K562 (cell line): ENCODE measurements around the gene MATN1. TPM values are rescaled to one million over a fixed set of nuclear protein-coding genes. Genes with fewer than 3 reads are reported as not detected.

Source experiments
- ATAC-seq: fragments of 200-7000 bp; cut with Tn5 transposase; 3 replicates; pipeline ENCODE4 v1.9.1; 2020; ENCODE audit warnings: moderate library complexity
- BruUV-seq: library from RNA; stranded (reverse); fragments of 400-500 nt; replicated peaks from 2 replicates; lab custom pipeline; 2021; lab: Mats Ljungman, UMichigan
- CTCF ChIA-PET: fragments of 300-600 bp; formaldehyde crosslinking; extraction: SDS; loops from one replicate; lab custom pipeline; 2021; ENCODE audit warnings: low intra/inter-chr PET ratio; lab: Yijun Ruan, JAX
- POLR2A ChIA-PET: fragments of 300-600, 350-650 bp; sonication (Branson Sonifier 250); formaldehyde crosslinking; extraction: SDS; loops from one replicate; lab custom pipeline; 2021; ENCODE audit warnings: antibody characterized with exemption, inconsistent platforms; lab: Yijun Ruan, JAX
- DNase-seq, 4 experiments: peaks; one replicate each; pipeline versions ENCODE4 v3.0.0 to v3.0.0-alpha.2; 2011 to 2018; ENCODE audit warnings: low spot score in 3 of 4, mixed read lengths in 3 of 4; ENCODE audit errors: extremely low read depth in 1 of 4
- FAIRE-seq: peaks from 2 replicates; lab custom pipeline; 2011; peaks lifted over from hg19 to GRCh38; lab: Jason Lieb, UNC
- H2AFZ ChIP-seq: 2 replicates; pipeline ENCODE4 v1.6.0; 2011; ENCODE audit warnings: low read depth, low read length, control low read depth, inconsistent platforms
- H3K27ac ChIP-seq: fragments of 200-600 bp; 3 replicates; pipeline ENCODE4 v1.8.0; 2011; ENCODE audit warnings: low read depth, mild to moderate bottlenecking, control low read depth, inconsistent platforms, low read length, moderate library complexity, mixed read lengths; ENCODE audit errors: extremely low read depth
- H3K27me3 ChIP-seq, 2 experiments: fragments of 300-600 bp in 1 of 2; 2 replicates in 1 of 2; 3 replicates in 1 of 2; pipeline versions ENCODE4 v1.6.0 to v1.8.0; 2011; ENCODE audit warnings: inconsistent platforms in 2 of 2, low read length in 2 of 2, mild to moderate bottlenecking in 1 of 2, mixed read lengths in 1 of 2, moderate library complexity in 1 of 2; ENCODE audit not compliant: control insufficient read depth in 2 of 2, insufficient read depth in 2 of 2
- H3K36me3 ChIP-seq: fragments of 300-600 bp; 3 replicates; pipeline ENCODE4 v1.8.0; 2011; ENCODE audit warnings: mild to moderate bottlenecking, low read length, inconsistent platforms; ENCODE audit not compliant: control insufficient read depth, insufficient read depth
- H3K4me1 ChIP-seq, 2 experiments: fragments of 200-600 bp in 1 of 2; replicated peaks in 1 of 2; 2 replicates in 1 of 2; 3 replicates in 1 of 2; pipeline versions ENCODE4 v1.5.1 to v1.8.0; 2011; ENCODE audit warnings: inconsistent platforms in 2 of 2, low read length in 2 of 2, mild to moderate bottlenecking in 1 of 2, mixed read lengths in 1 of 2, moderate library complexity in 1 of 2; ENCODE audit not compliant: control insufficient read depth in 2 of 2, insufficient read depth in 2 of 2
- H3K4me2 ChIP-seq: 2 replicates; pipeline ENCODE4 v1.6.1; 2011; ENCODE audit warnings: low read length, control low read depth, inconsistent platforms, mixed read lengths; ENCODE audit not compliant: insufficient read depth
- H3K4me3 ChIP-seq: fragments of 200-600 bp; sonication (generic), shearing (Covaris generic); 2 replicates; pipeline ENCODE4 v1.5.1; 2016; ENCODE audit warnings: control low read depth, inconsistent platforms
- H3K79me2 ChIP-seq: fragments of 200-600 bp; 3 replicates; pipeline ENCODE4 v1.8.0; 2011; ENCODE audit warnings: low read length, inconsistent platforms; ENCODE audit not compliant: control insufficient read depth, insufficient read depth
- H3K9ac ChIP-seq, 2 experiments: 2 replicates each; pipeline versions ENCODE4 v1.6.0 to v1.6.1; 2011; ENCODE audit warnings: low read depth in 2 of 2, low read length in 2 of 2, control low read depth in 1 of 2, inconsistent platforms in 1 of 2, mild to moderate bottlenecking in 1 of 2, mixed read lengths in 1 of 2; ENCODE audit not compliant: insufficient read depth in 1 of 2
- H3K9me1 ChIP-seq: one replicate; pipeline ENCODE4 v1.6.0; 2011; ENCODE audit warnings: inconsistent platforms, mild to moderate bottlenecking, low read length, moderate library complexity; ENCODE audit not compliant: control insufficient read depth, insufficient read depth
- H3K9me3 ChIP-seq: replicated peaks from 2 replicates; pipeline ENCODE4 v1.5.1; 2011; ENCODE audit warnings: low read depth, low read length, inconsistent platforms; ENCODE audit not compliant: control insufficient read depth, insufficient read depth
- H4K20me1 ChIP-seq: replicated peaks from 2 replicates; pipeline ENCODE4 v1.6.1; 2011; ENCODE audit warnings: low read length, inconsistent platforms, mixed read lengths; ENCODE audit not compliant: control insufficient read depth, insufficient read depth
- ATF1 ChIP-seq, 2 experiments: fragments of 450-650 bp in 1 of 2; IDR thresholded peaks; 2 replicates each; pipeline ENCODE4 v1.6.1; 2016; ENCODE audit warnings: missing compliant biosample characterization in 1 of 2, missing genetic modification characterization in 1 of 2
- MYC ChIP-seq, 2 experiments: fragments of 250-450 bp in 1 of 2; sonication (Bioruptor Pico) in 1 of 2; IDR thresholded peaks; 2 replicates each; pipeline versions ENCODE4 v1.5.1 to v1.6.1; 2012 to 2021; ENCODE audit warnings: low read depth in 2 of 2, borderline replicate concordance in 1 of 2, improper control_type of control experiment in 1 of 2, low read length in 1 of 2, mild to moderate bottlenecking in 1 of 2, moderate library complexity in 1 of 2
- NR2F6 ChIP-seq: fragments of 450-650 bp; formaldehyde crosslinking; IDR thresholded peaks from 2 replicates; pipeline ENCODE4 v1.4.0; 2020; ENCODE audit warnings: mild to moderate bottlenecking
- PML ChIP-seq: IDR thresholded peaks from 2 replicates; pipeline ENCODE4 v1.6.1; 2012; ENCODE audit warnings: low read length, inconsistent platforms
- PURB ChIP-seq: sonication (generic); formaldehyde crosslinking; IDR thresholded peaks from 2 replicates; pipeline ENCODE4 v1.9.0; 2021; ENCODE audit warnings: low read depth, mild to moderate bottlenecking, missing genetic modification reagents
- SFPQ ChIP-seq: fragments of 200-400 bp; formaldehyde crosslinking; IDR thresholded peaks from 2 replicates; pipeline ENCODE4 v1.6.1; 2017; ENCODE audit warnings: mild to moderate bottlenecking, low read depth, low read length, moderate library complexity
- ZNF764 ChIP-seq: fragments of 250-450 bp; sonication (Bioruptor Pico); IDR thresholded peaks from 2 replicates; pipeline ENCODE4 v1.4.0; 2020; ENCODE audit warnings: low read depth, mild to moderate bottlenecking, moderate library complexity
- WGBS: fragments of 100-300 bp; shearing (Covaris generic); methylation state at CpG from one replicate; pipeline ENCODE4 v1.1.6; 2016; ENCODE audit warnings: low coverage, mixed read lengths; ENCODE audit not compliant: insufficient coverage; ENCODE audit errors: missing lambda C conversion rate; 5-methylcytosine and 5-hydroxymethylcytosine counted together
- in situ Hi-C: fragments of 300-500 bp; cut with MboI; formaldehyde crosslinking; loops from 4 replicates; pipeline ENCODE4 v1.15.0; 2018; ENCODE audit warnings: inconsistent platforms, mixed read lengths
- intact Hi-C: fragments of 100-400 bp; cut with micrococcal nuclease; formaldehyde crosslinking; loops from 2 replicates; pipeline ENCODE4 v1.14.2; 2022
- polyA plus RNA-seq, 8 experiments: library from polyadenylated mRNA; depleted of rRNA in 4 of 8; stranded (reverse) in 5 of 8; unstranded in 3 of 8; fragments of >200 nt; fragmentation: Nextera tagmentation in 2 of 8; fragmentation: Illumina TruSeq in 1 of 8; extraction: Ambion mirVana in 2 of 8; extraction: Trizol in 1 of 8; gene quantifications; 2 replicates each; pipeline versions ENCODE4 v1.2.1 to v1.2.3, GENCODE V29; 2011 to 2014; ENCODE audit warnings: inconsistent platforms in 1 of 8, missing spikeins in 1 of 8
- total RNA-seq, 7 experiments: library from RNA; depleted of rRNA in 6 of 7; stranded (reverse); fragments of >200 nt in 6 of 7; fragmentation: Illumina TruSeq in 2 of 7; extraction: Trizol in 2 of 7; gene quantifications; 2 replicates each; pipeline versions ENCODE4 v1.2.1 to v1.2.3, GENCODE V29; 2011 to 2021; ENCODE audit warnings: low replicate concordance in 1 of 7

The MATN1 gene
- total and polyA plus RNA-seq, 9 of the 15 experiments (the other 6 are each of a cell fraction or from before 2014, with no cell fraction given), result 0.10 to 2.3 (median 1.2) TPM

GRCh38 chr1:30672661-30673060 lies 50.7 kb downstream of the MATN1 start:
- CTCF ChIA-PET, result no interaction called here
- no peak overlapping the region for H3K4me2 ChIP-seq

GRCh38 chr1:30670240-30671060 lies 52.9 kb downstream of the MATN1 start:
- Histone ChIP-seq H3K27me3 (peaks cover 10 to 44% of the 10 kb centered on the region in 2 experiments; a peak in 3 of 5 replicates), H4K20me1 (no peaks in the 10 kb centered on the region), H2AFZ (no peak overlapping the region), H3K27ac (no peak overlapping the region), H3K4me3 (no peak overlapping the region), H3K36me3 (no peaks in the 10 kb centered on the region), H3K9me1 (no peaks in the 10 kb centered on the region), H3K79me2 (no peaks in the 10 kb centered on the region), H3K4me1 (no peaks in the 10 kb centered on the region), H3K4me2 (no peak overlapping the region), H3K9me3 (no peaks in the 10 kb centered on the region), H3K9ac (no peak overlapping the region)
- in situ Hi-C loops (no loop called here), intact Hi-C loops (no loop called here)
- no TSS peak for BruUV-seq
- CTCF ChIA-PET, result no interaction called here
- no peak for DNase-seq
- POLR2A ChIA-PET, result interaction anchor here (0.6 kb wide), 1 partner anchor 21 kb away, joined by 3 read pairs; no protein-coding TSS in a partner anchor
- no peak for ATAC-seq
- WGBS, result 1% methylated on average over 9 of the region's 9 CpGs
- no peak for TF ChIP-seq SFPQ
- no peak for TF ChIP-seq ZNF764 (CRISPR knock-in tag)
- no peak for TF ChIP-seq NR2F6 (CRISPR knock-in tag)
- TF ChIP-seq PML, result no peak
- no peak for TF ChIP-seq MYC (IDR thresholded peaks at IDR 0.05; ENCODE audit: low read depth, low read length)
- no peak for TF ChIP-seq MYC (CRISPR knock-in tag; IDR thresholded peaks at IDR 0.05; ENCODE audit: borderline replicate concordance, low read depth)
- no peak for TF ChIP-seq PURB (CRISPR knock-in tag)
- FAIRE-seq, result no peak

More at GRCh38 chr1:30672661-30673060, 50.7 kb downstream of the MATN1 start:
- Histone ChIP-seq H3K4me3 (no peak overlapping the region), H3K79me2 (no peaks in the 10 kb centered on the region), H4K20me1 (no peaks in the 10 kb centered on the region), H3K9ac (no peak overlapping the region), H3K4me1 (no peaks in the 10 kb centered on the region), H3K36me3 (no peaks in the 10 kb centered on the region), H3K9me1 (no peaks in the 10 kb centered on the region), H3K9me3 (no peaks in the 10 kb centered on the region), H3K27me3 (peaks cover 8 to 32% of the 10 kb centered on the region in 2 experiments; a peak in 3 of 5 replicates), H2AFZ (no peak overlapping the region)
- WGBS, result 0% methylated on average over 1 of the region's 1 CpG
- ATAC-seq, result no peak
- FAIRE-seq, result no peak
- no TSS peak for BruUV-seq
- DNase-seq, result no peak
- in situ Hi-C loops, result no loop called here
- no peak for TF ChIP-seq ATF1 (CRISPR knock-in tag; IDR thresholded peaks at IDR 0.05)
- no peak for TF ChIP-seq ATF1 (tag; IDR thresholded peaks at IDR 0.05)
- TF ChIP-seq, all 486 proteins: peak for 0
- H3K27ac ChIP-seq, result no peak overlapping the region
- POLR2A ChIA-PET, result no interaction called here
- intact Hi-C loops, result no loop called here
